Bronchial epithelial cell (primary cell): Measurements from ENCODE around the gene OR10H2. TPM values are rescaled to one million over a fixed set of nuclear protein-coding genes. Genes with fewer than 3 reads are reported as not detected.

Source experiments
- DNase-seq: peaks from one replicate; pipeline ENCODE4 v3.0.0-alpha.2; 2010; ENCODE audit warnings: low read depth
- FAIRE-seq: peaks from 2 replicates; lab custom pipeline; 2011; peaks lifted over from hg19 to GRCh38; lab: Jason Lieb, UNC
- H3K27me3 ChIP-seq: 2 replicates; pipeline ENCODE4 v1.5.1; 2011; ENCODE audit warnings: low read length; ENCODE audit not compliant: control insufficient read depth, insufficient read depth
- H3K36me3 ChIP-seq: 2 replicates; pipeline ENCODE4 v1.5.1; 2011; ENCODE audit warnings: low read length; ENCODE audit not compliant: control insufficient read depth, insufficient read depth
- H3K4me3 ChIP-seq: 2 replicates; pipeline ENCODE4 v1.5.1; 2011; ENCODE audit warnings: mild to moderate bottlenecking, low read depth, low read length, control low read depth
- total RNA-seq: library from RNA; depleted of rRNA; stranded (reverse); fragments of >200 nt; gene quantifications from 2 replicates; pipeline ENCODE4 v1.2.1, GENCODE V29; 2014
- TF ChIP-seq, protein P1 (sequence below): IDR thresholded peaks from 2 replicates; pipeline ENCODE4 v1.5.1; 2011; ENCODE audit warnings: mild to moderate bottlenecking, moderate library complexity, low read length, control low read depth, inconsistent platforms; ENCODE audit not compliant: insufficient read depth, severe bottlenecking

OR10H2 gene
- total RNA-seq, 1 donor from 2014 or later, result not detected

DNA sequence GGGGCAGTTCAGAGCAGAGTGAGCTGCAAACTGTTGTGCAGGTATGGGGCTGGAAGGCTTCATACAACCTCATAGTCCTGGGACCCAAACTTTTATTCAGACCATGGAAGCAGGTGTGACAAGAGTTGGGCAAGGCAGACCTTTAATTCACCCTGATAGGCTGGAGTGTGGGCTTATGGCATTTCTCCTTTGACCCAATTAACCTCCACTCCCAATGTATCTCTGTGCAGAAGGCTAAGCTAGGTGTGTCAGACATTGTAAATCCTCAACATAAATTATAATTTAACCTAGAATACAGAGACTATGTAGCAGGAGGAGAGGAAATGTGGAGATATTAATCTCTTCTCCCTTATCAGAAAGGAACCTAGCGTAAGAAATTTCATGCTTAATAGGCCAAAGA lies 12.2 kb upstream of the OR10H2 start:
- Histone ChIP-seq H3K36me3 (no peaks in the 10 kb centered on the region), H3K27me3 (no peaks in the 10 kb centered on the region), H3K4me3 (no peak overlapping the region)
- no peak for FAIRE-seq
- TF ChIP-seq, protein P1, sequence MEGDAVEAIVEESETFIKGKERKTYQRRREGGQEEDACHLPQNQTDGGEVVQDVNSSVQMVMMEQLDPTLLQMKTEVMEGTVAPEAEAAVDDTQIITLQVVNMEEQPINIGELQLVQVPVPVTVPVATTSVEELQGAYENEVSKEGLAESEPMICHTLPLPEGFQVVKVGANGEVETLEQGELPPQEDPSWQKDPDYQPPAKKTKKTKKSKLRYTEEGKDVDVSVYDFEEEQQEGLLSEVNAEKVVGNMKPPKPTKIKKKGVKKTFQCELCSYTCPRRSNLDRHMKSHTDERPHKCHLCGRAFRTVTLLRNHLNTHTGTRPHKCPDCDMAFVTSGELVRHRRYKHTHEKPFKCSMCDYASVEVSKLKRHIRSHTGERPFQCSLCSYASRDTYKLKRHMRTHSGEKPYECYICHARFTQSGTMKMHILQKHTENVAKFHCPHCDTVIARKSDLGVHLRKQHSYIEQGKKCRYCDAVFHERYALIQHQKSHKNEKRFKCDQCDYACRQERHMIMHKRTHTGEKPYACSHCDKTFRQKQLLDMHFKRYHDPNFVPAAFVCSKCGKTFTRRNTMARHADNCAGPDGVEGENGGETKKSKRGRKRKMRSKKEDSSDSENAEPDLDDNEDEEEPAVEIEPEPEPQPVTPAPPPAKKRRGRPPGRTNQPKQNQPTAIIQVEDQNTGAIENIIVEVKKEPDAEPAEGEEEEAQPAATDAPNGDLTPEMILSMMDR, result no peak
- no peak for DNase-seq

DNA sequence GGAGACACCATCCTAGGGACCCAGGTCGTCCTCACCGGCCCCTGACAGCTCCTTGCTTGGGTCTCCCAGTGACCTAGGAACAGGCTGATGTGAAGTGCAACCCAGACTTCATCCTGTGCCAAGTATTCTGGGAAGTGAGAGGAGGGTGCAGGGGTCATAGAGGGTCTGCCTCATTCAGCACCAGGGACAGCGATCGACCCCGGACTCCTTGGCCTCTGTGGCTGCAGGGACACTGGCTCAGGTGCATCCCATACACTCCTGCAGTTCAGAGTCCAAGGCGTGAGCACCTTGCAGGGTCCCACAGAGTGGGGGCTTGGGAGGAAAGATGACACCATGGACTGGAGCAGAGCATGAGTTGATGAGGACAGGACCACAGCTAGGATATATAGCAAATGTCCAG lies 10.0 kb upstream of the OR10H2 start:
- no peaks in the 10 kb centered on the region for H3K36me3 ChIP-seq
- H3K4me3 ChIP-seq, result no peak overlapping the region
- peak; percentile 55 for FAIRE-seq
- no peaks in the 10 kb centered on the region for H3K27me3 ChIP-seq
- no peak for DNase-seq
- TF ChIP-seq, protein P1, result no peak

DNA sequence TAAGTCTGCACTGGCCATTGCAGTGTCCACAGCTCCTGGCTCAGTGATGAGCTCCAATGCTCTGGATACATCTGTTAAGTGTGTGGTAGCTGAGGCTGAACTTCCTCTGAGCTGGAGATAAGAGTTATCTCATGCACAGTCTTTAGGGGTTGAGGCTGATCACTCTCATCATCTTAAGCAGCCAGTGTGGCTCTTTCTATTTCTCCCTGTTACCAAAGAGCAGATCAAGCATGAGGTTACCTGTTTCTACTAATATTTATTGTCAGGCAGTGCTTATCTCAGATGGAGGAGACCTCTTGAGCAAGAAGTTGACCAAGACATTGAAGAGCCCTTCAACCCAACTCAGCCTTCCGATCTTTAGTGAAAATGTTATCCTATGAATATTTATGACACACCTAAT lies 6.6 kb upstream of the OR10H2 start:
- DNase-seq (no peak), FAIRE-seq (no peak)
- H3K4me3 ChIP-seq, result no peak overlapping the region
- H3K36me3 ChIP-seq, result no peaks in the 10 kb centered on the region
- no peaks in the 10 kb centered on the region for H3K27me3 ChIP-seq
- TF ChIP-seq, protein P1, result no peak

GRCh38 chr19:15722956-15723355 lies 4.9 kb upstream of the OR10H2 start:
- Histone ChIP-seq H3K36me3 (no peaks in the 10 kb centered on the region), H3K27me3 (no peaks in the 10 kb centered on the region), H3K4me3 (no peak overlapping the region)
- TF ChIP-seq, protein P1, result no peak
- FAIRE-seq, result no peak
- DNase-seq, result no peak

DNA sequence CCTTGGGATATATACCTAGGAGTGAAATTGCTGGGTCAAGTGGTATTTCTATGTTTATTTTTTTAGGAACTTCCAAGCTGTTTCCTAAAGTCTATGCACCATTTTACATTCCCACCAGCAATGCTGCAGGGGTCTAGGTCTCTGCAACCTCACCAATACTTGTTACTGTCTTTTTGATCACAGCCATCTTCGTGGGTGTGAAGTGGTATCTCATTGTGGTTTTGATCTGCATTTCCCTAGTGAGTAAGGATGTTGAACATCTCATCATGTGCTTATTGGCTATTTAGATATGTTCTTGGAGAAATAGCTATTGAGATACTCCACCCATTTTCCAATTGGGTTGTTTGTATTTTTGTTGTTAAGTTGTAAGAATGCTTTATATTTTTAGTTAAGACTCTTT lies 2.7 kb downstream of the OR10H2 start:
- no peak overlapping the region for H3K4me3 ChIP-seq
- no peaks in the 10 kb centered on the region for H3K27me3 ChIP-seq
- DNase-seq, result no peak
- TF ChIP-seq, protein P1, result no peak
- no peaks in the 10 kb centered on the region for H3K36me3 ChIP-seq
- peak; percentile 64 for FAIRE-seq

- TF ChIP-seq, protein P1, result no peak
- H3K36me3 ChIP-seq, result no peaks in the 10 kb centered on the region
- FAIRE-seq (no peak), DNase-seq (no peak)
- H3K27me3 ChIP-seq, result no peaks in the 10 kb centered on the region
- no peak overlapping the region for H3K4me3 ChIP-seq
Observed at GRCh38 chr19:15732388-15732787, 4.6 kb downstream of the OR10H2 start.
